Activated CD4-positive, alpha-beta T cell treated with anti-CD3 and anti-CD28 coated beads for 36 hours (primary cell): Measurements from ENCODE around the gene ITIH1. TPM values are rescaled to one million over a fixed set of nuclear protein-coding genes. Genes with fewer than 3 reads are reported as not detected.
"Not testable (repeated sequence)": the region's sequence is repeated elsewhere in the genome, so short reads cannot be mapped to it uniquely, and the experiment has no call there.

Experiments used
- ATAC-seq: fragments of 200-7000 bp; cut with Tn5 transposase; one replicate; pipeline ENCODE4 v1.10.0; 2021; ENCODE audit warnings: mild to moderate bottlenecking, moderate library complexity
- CTCF ChIA-PET: fragments of 350-600 bp; sonication (Branson Sonifier 250); formaldehyde crosslinking; loops from one replicate; lab custom pipeline; 2021; ENCODE audit warnings: antibody characterized with exemption; lab: Charles Lee
- POLR2A ChIA-PET: fragments of 350-600 bp; sonication (Branson Sonifier 250); formaldehyde crosslinking; loops from one replicate; lab custom pipeline; 2021; ENCODE audit warnings: antibody characterized with exemption, inconsistent platforms; lab: Charles Lee
- DNase-seq: peaks from one replicate; pipeline ENCODE4 v3.0.0-alpha.2; 2020
- H3K27ac Mint-ChIP-seq: one replicate; pipeline ENCODE4 v1.8.0; 2021; ENCODE audit warnings: mixed read lengths
- H3K27me3 Mint-ChIP-seq: one replicate; pipeline ENCODE4 v1.8.0; 2021; ENCODE audit warnings: mixed read lengths
- H3K36me3 Mint-ChIP-seq: one replicate; pipeline ENCODE4 v1.8.0; 2021; ENCODE audit warnings: low read depth, mixed read lengths
- H3K4me1 Mint-ChIP-seq: one replicate; pipeline ENCODE4 v1.8.0; 2021; ENCODE audit warnings: mixed read lengths
- H3K4me3 Mint-ChIP-seq: one replicate; pipeline ENCODE4 v1.8.0; 2021; ENCODE audit warnings: mild to moderate bottlenecking, moderate library complexity, mixed read lengths
- H3K9me3 Mint-ChIP-seq: one replicate; pipeline ENCODE4 v1.8.0; 2021; ENCODE audit warnings: low read depth, mixed read lengths
- intact Hi-C, 2 experiments: fragments of 100-400 bp; cut with DNase I in 1 of 2; cut with micrococcal nuclease in 1 of 2; formaldehyde crosslinking; loops; one replicate each; pipeline versions ENCODE4 v1.14.2 to v1.15.1; 2022 to 2024; cut with DNase I, micrococcal nuclease
- total RNA-seq, 2 experiments: library from RNA; stranded (reverse); gene quantifications; one replicate each; pipeline ENCODE4 v1.2.3, GENCODE V29; 2021

The ITIH1 gene, protein sequence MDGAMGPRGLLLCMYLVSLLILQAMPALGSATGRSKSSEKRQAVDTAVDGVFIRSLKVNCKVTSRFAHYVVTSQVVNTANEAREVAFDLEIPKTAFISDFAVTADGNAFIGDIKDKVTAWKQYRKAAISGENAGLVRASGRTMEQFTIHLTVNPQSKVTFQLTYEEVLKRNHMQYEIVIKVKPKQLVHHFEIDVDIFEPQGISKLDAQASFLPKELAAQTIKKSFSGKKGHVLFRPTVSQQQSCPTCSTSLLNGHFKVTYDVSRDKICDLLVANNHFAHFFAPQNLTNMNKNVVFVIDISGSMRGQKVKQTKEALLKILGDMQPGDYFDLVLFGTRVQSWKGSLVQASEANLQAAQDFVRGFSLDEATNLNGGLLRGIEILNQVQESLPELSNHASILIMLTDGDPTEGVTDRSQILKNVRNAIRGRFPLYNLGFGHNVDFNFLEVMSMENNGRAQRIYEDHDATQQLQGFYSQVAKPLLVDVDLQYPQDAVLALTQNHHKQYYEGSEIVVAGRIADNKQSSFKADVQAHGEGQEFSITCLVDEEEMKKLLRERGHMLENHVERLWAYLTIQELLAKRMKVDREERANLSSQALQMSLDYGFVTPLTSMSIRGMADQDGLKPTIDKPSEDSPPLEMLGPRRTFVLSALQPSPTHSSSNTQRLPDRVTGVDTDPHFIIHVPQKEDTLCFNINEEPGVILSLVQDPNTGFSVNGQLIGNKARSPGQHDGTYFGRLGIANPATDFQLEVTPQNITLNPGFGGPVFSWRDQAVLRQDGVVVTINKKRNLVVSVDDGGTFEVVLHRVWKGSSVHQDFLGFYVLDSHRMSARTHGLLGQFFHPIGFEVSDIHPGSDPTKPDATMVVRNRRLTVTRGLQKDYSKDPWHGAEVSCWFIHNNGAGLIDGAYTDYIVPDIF
- not detected for total RNA-seq

GRCh38 chr3:52777127-52777958, at the start of gene ITIH1:
Gene ITIH1 (plus strand): TSS chr3:52777599. CDS start chr3:52777616, 17 bp downstream.
- ATAC-seq (no peak), DNase-seq (no peak)
- Mint-ChIP-seq H3K27me3 (peaks cover 2% of the 10 kb centered on the region), H3K27ac (no peak within 1 kb of the TSS), H3K9me3 (no peaks in the 10 kb centered on the region), H3K36me3 (no peaks in the 10 kb centered on the region), H3K4me3 (no peak within 1 kb of the TSS), H3K4me1 (no peaks in the 10 kb centered on the region)
- CTCF ChIA-PET, result interaction anchor here (0.6 kb wide), 1 partner anchor 190 kb away, joined by 3 read pairs; no protein-coding TSS in a partner anchor
- POLR2A ChIA-PET, result no interaction called here
- intact Hi-C loops, result no loop called here

DNA sequence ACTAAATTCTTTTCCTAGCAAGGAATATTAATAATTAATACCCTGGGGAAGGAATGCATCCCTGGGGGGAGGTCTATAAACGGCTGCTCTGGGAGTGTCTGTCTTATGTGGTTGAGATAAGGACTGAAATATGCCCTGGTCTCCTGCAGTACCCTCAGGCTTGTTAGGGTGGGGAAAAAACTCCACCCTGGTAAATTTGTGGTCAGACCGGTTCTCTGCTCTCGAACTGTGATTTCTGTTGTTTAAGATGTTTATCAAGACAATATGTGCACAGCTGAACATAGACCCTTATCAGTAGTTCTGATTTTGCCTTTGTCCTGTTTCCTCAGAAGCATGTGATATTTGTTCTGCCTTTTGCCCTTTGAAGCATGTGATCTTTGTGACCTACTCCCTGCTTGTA, 48.6 kb upstream of the ITIH1 start:
- CTCF ChIA-PET, DNase-seq, H3K27me3 Mint-ChIP-seq, H3K4me1 Mint-ChIP-seq, H3K27ac Mint-ChIP-seq, intact Hi-C loops, H3K4me3 Mint-ChIP-seq, POLR2A ChIA-PET, ATAC-seq: not testable (repeated sequence)
- H3K9me3 Mint-ChIP-seq, result peaks cover 21% of the 10 kb centered on the region
- peaks cover 50% of the 10 kb centered on the region for H3K36me3 Mint-ChIP-seq

GRCh38 chr3:52730681-52731080, 46.7 kb upstream of the ITIH1 start:
- H3K36me3 Mint-ChIP-seq, result peaks cover 59% of the 10 kb centered on the region
- H3K27ac Mint-ChIP-seq, result no peak overlapping the region
- ChIA-PET CTCF (interaction anchor here (0.6 kb wide), 1 partner anchor 117 kb away, joined by 3 read pairs; no protein-coding TSS in a partner anchor), POLR2A (no interaction called here)
- DNase-seq, result no peak
- H3K4me1 Mint-ChIP-seq, result peaks cover 7% of the 10 kb centered on the region
- H3K27me3 Mint-ChIP-seq, result no peaks in the 10 kb centered on the region
- H3K4me3 Mint-ChIP-seq, result no peak overlapping the region
- no peak for ATAC-seq
- peaks cover 21% of the 10 kb centered on the region for H3K9me3 Mint-ChIP-seq
- intact Hi-C loops, result no loop called here

GRCh38 chr3:52731590-52731989, 45.8 kb upstream of the ITIH1 start:
- DNase-seq (no peak), ATAC-seq (no peak)
- Mint-ChIP-seq H3K9me3 (peaks cover 21% of the 10 kb centered on the region), H3K27me3 (no peaks in the 10 kb centered on the region), H3K4me3 (no peak overlapping the region), H3K27ac (no peak overlapping the region), H3K36me3 (peaks cover 61% of the 10 kb centered on the region), H3K4me1 (peaks cover 7% of the 10 kb centered on the region)
- ChIA-PET CTCF (no interaction called here), POLR2A (no interaction called here)
- intact Hi-C loops, result no loop called here

DNA sequence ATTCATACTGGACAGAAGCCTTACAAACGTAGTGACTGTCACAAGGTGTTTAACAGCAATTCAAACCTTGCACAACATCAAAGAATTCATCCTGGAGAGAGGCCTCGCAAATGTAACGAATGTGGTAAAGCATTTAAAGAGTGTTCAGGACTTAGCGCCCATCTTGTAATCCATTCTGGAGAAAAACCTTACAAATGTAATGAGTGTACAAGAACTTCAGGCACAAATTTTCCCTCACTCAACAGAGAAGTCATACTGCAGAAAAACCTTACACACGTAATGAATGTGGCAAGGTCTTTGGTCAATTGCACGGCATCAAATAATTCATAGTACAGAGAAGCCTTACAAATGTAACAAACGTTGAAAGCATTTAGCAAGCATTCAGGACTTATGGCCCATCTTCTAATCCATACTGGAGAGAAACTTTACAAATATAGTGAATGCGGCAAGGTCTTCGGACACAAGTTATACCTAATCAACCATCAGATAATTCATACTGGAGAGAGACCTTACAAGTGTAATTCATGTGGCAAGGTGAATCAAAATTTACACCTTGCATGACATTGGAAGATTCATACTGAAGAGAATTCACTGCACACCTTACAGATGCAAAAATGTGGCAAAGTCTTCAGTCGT, 44.0 kb upstream of the ITIH1 start:
- ATAC-seq, result no peak
- intact Hi-C loops, result no loop called here
- no peak overlapping the region for H3K27ac Mint-ChIP-seq
- CTCF ChIA-PET, result no interaction called here
- POLR2A ChIA-PET, result no interaction called here
- peaks cover 21% of the 10 kb centered on the region for H3K9me3 Mint-ChIP-seq
- H3K36me3 Mint-ChIP-seq, result peaks cover 63% of the 10 kb centered on the region
- DNase-seq, result no peak
- H3K4me3 Mint-ChIP-seq, result no peak overlapping the region
- peaks cover 7% of the 10 kb centered on the region for H3K4me1 Mint-ChIP-seq
- no peaks in the 10 kb centered on the region for H3K27me3 Mint-ChIP-seq

DNA sequence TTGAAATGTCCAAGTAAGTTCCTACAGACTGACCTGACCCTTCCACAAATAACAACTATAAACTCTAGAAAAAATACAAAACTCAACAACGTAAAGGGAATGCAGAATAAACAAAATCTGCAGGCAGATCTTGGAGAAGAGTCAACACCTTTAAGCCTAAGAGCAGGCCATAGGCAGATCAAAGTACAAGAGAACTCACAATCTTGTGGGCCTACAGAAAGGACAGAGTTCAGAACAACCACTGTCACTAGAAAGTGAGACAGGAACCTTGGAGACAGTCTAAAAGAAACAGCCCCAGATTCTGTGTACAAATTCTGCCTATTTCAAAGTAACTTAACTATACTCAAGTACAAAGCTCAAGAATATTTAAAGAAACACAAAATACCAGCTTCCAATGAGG, 37.7 kb upstream of the ITIH1 start:
- peaks cover 31% of the 10 kb centered on the region for H3K36me3 Mint-ChIP-seq
- no peak overlapping the region for H3K27ac Mint-ChIP-seq
- POLR2A ChIA-PET, result no interaction called here
- no peak overlapping the region for H3K4me3 Mint-ChIP-seq
- CTCF ChIA-PET, result interaction anchor here (1.2 kb wide), 1 partner anchor 331 kb away, joined by 3 read pairs; no protein-coding TSS in a partner anchor
- ATAC-seq (no peak), DNase-seq (no peak)
- intact Hi-C loops, result loop anchor here (5.0 kb wide), 2 partner anchors 193 to 458 kb away; no protein-coding TSS in a partner anchor
- no peaks in the 10 kb centered on the region for H3K27me3 Mint-ChIP-seq
- H3K9me3 Mint-ChIP-seq, result no peaks in the 10 kb centered on the region
- no peaks in the 10 kb centered on the region for H3K4me1 Mint-ChIP-seq

GRCh38 chr3:52742418-52743041, 34.9 kb upstream of the ITIH1 start:
- H3K27ac Mint-ChIP-seq, result no peak overlapping the region
- H3K4me3 Mint-ChIP-seq, result no peak overlapping the region
- H3K36me3 Mint-ChIP-seq, result peaks cover 30% of the 10 kb centered on the region
- H3K4me1 Mint-ChIP-seq, result no peaks in the 10 kb centered on the region
- H3K9me3 Mint-ChIP-seq, result no peaks in the 10 kb centered on the region
- CTCF ChIA-PET, result interaction anchor here (0.6 to 1.9 kb wide), 5 partner anchors 18 to 454 kb away, joined by 3 to 5 read pairs (median 4); no protein-coding TSS in a partner anchor
- ATAC-seq (no peak), DNase-seq (no peak)
- H3K27me3 Mint-ChIP-seq, result no peaks in the 10 kb centered on the region
- intact Hi-C loops, result loop anchor here (1.0 to 5.0 kb wide), 5 partner anchors 78 to 455 kb away; no protein-coding TSS in a partner anchor
- POLR2A ChIA-PET, result interaction anchor here (0.7 kb wide), 2 partner anchors 172 to 322 kb away, joined by 3 to 5 read pairs; no protein-coding TSS in a partner anchor

- no peak for DNase-seq
- H3K27me3 Mint-ChIP-seq, result no peaks in the 10 kb centered on the region
- H3K4me3 Mint-ChIP-seq, result no peak overlapping the region
- H3K9me3 Mint-ChIP-seq, result no peaks in the 10 kb centered on the region
- intact Hi-C loops, result loop anchor here (2.0 to 5.0 kb wide), 4 partner anchors 78 to 454 kb away; no protein-coding TSS in a partner anchor
- ChIA-PET CTCF (interaction anchor here (1.1 to 1.9 kb wide), 2 partner anchors 35 to 79 kb away, joined by 4 to 5 read pairs; no protein-coding TSS in a partner anchor), POLR2A (no interaction called here)
- no peaks in the 10 kb centered on the region for H3K4me1 Mint-ChIP-seq
- no peak overlapping the region for H3K27ac Mint-ChIP-seq
- ATAC-seq, result no peak
- peaks cover 30% of the 10 kb centered on the region for H3K36me3 Mint-ChIP-seq
Measured at GRCh38 chr3:52743152-52743551, 34.2 kb upstream of the ITIH1 start.

DNA sequence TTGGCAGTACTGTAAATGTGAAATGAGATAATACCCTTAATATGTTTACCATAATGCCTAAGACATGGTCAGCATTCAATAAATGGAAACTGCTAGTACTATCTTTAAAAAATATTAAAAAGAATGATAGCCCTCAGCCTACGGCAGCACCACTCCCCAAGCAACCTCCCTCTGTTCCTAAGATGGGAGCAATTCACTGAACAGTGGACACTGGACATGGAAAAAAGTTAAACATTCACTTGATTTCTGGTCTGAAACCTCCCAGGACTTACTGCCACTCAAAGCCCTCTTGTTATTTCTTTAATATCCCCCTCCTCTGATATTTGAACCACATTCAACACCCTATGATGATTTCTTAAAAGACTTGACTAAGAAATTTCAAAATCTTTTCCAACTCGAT, 33.7 kb upstream of the ITIH1 start:
- no peak for ATAC-seq
- no peak for DNase-seq
- Mint-ChIP-seq H3K36me3 (peaks cover 34% of the 10 kb centered on the region), H3K4me3 (no peak overlapping the region), H3K27ac (no peak overlapping the region), H3K27me3 (no peaks in the 10 kb centered on the region), H3K4me1 (no peaks in the 10 kb centered on the region), H3K9me3 (no peaks in the 10 kb centered on the region)
- intact Hi-C loops, result loop anchor here (2.0 to 5.0 kb wide), 4 partner anchors 77 to 454 kb away; no protein-coding TSS in a partner anchor
- ChIA-PET CTCF (interaction anchor here (1.1 to 1.9 kb wide), 2 partner anchors 36 to 79 kb away, joined by 4 to 5 read pairs; no protein-coding TSS in a partner anchor), POLR2A (no interaction called here)
